Nephron (organoid): ENCODE data around the gene MTM1.
A peak's percentile ranks its signal among the peaks of the same experiment; 100 is the strongest.

Source experiments
- H3K27ac Mint-ChIP-seq, 3 experiments: 2 replicates each; pipeline ENCODE4 v1.8.0; 2020; ENCODE audit warnings: mixed read lengths in 3 of 3, mild to moderate bottlenecking in 2 of 3, moderate library complexity in 1 of 3
- H3K27me3 Mint-ChIP-seq: 2 replicates; pipeline ENCODE4 v1.8.0; 2021; ENCODE audit warnings: low read depth, mild to moderate bottlenecking, moderate library complexity, mixed read lengths
- H3K36me3 Mint-ChIP-seq: 2 replicates; pipeline ENCODE4 v1.8.0; 2020; ENCODE audit warnings: low read depth, mixed read lengths
- H3K4me1 Mint-ChIP-seq: 2 replicates; pipeline ENCODE4 v1.8.0; 2020; ENCODE audit warnings: mixed read lengths
- H3K4me3 Mint-ChIP-seq, 3 experiments: 2 replicates each; pipeline ENCODE4 v1.8.0; 2020; ENCODE audit warnings: mild to moderate bottlenecking in 3 of 3, mixed read lengths in 3 of 3, moderate library complexity in 2 of 3
- H3K9me3 Mint-ChIP-seq: 2 replicates; pipeline ENCODE4 v1.8.0; 2020; ENCODE audit warnings: mixed read lengths
- CTCF ChIP-seq, 3 experiments: fragments of 200-600 bp; sonication (generic); IDR thresholded peaks; one replicate each; pipeline ENCODE4 v1.5.0; 2021; ENCODE audit warnings: antibody characterized with exemption in 3 of 3; ENCODE audit not compliant: unreplicated experiment in 3 of 3

MTM1 gene

GRCh38 chrX:150625875-150626274, 57.5 kb downstream of the MTM1 start:
- no peaks in the 10 kb centered on the region for H3K27me3 Mint-ChIP-seq
- H3K27ac Mint-ChIP-seq, result no peak overlapping the region
- peaks cover 6% of the 10 kb centered on the region for H3K9me3 Mint-ChIP-seq
- H3K4me1 Mint-ChIP-seq, result peaks cover 11% of the 10 kb centered on the region
- TF ChIP-seq CTCF (IDR thresholded peaks at IDR 0.05; ENCODE audit: unreplicated experiment in 3 of 3), result no peak
- H3K36me3 Mint-ChIP-seq, result peaks cover 31% of the 10 kb centered on the region
- no peak overlapping the region for H3K4me3 Mint-ChIP-seq

GRCh38 chrX:150627957-150628356, 59.5 kb downstream of the MTM1 start:
- H3K36me3 Mint-ChIP-seq, result peaks cover 26% of the 10 kb centered on the region
- TF ChIP-seq CTCF (IDR thresholded peaks at IDR 0.05; ENCODE audit: unreplicated experiment in 3 of 3), result no peak
- peaks cover 6% of the 10 kb centered on the region for H3K9me3 Mint-ChIP-seq
- no peaks in the 10 kb centered on the region for H3K27me3 Mint-ChIP-seq
- H3K27ac Mint-ChIP-seq, result no peak overlapping the region
- no peak overlapping the region for H3K4me3 Mint-ChIP-seq
- peaks cover 8% of the 10 kb centered on the region for H3K4me1 Mint-ChIP-seq

DNA sequence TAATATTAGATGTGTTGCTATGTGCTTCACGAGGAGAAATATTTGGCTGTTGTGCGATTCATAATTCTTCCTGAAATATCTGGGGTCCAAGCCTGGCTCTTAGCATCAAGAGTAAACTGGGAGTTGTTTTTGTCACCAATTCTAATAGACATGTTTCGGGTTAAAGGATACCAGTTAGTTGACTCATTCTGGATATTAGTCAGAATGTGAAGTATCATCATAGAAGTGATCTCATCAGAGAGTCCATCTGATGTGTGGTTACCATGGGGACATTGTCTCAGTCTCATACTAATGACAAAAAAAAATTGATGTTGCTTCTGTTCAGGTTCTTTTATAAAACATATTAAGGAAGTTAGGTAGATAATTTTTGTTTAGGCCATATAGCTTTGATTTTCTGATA, 67.5 kb downstream of the MTM1 start:
- no peaks in the 10 kb centered on the region for H3K9me3 Mint-ChIP-seq
- peaks cover 11% of the 10 kb centered on the region for H3K36me3 Mint-ChIP-seq
- no peak overlapping the region for H3K4me3 Mint-ChIP-seq
- TF ChIP-seq CTCF (IDR thresholded peaks at IDR 0.05; ENCODE audit: unreplicated experiment in 3 of 3), result no peak
- no peaks in the 10 kb centered on the region for H3K27me3 Mint-ChIP-seq
- no peak overlapping the region for H3K27ac Mint-ChIP-seq
- no peaks in the 10 kb centered on the region for H3K4me1 Mint-ChIP-seq

- no peak overlapping the region for H3K4me3 Mint-ChIP-seq
- no peak for TF ChIP-seq CTCF (IDR thresholded peaks at IDR 0.05; ENCODE audit: unreplicated experiment in 3 of 3)
- H3K4me1 Mint-ChIP-seq, result no peaks in the 10 kb centered on the region
- peaks cover 8% of the 10 kb centered on the region for H3K36me3 Mint-ChIP-seq
- no peaks in the 10 kb centered on the region for H3K27me3 Mint-ChIP-seq
- H3K9me3 Mint-ChIP-seq, result no peaks in the 10 kb centered on the region
- no peak overlapping the region for H3K27ac Mint-ChIP-seq
Observed at GRCh38 chrX:150642423-150642822, 74.0 kb downstream of the MTM1 start.

DNA sequence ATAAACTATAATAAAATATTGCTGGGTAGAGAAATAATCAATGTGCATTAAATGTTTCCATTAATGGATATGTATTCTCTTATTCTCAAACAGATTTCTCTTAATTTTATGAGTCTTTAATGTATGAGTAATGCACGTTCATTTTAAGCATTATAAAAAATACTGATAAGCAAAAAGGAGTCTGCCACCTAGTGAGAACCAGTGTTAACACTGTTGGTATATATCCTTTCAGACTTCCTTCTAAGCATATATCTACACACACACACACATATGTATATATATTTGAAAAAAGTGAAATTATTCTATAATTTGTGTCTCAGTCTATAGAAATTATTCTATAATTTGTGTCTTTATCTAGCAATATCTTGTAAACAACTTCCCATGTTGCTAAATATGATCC, 74.8 kb downstream of the MTM1 start:
- Mint-ChIP-seq H3K27me3 (no peaks in the 10 kb centered on the region), H3K36me3 (peaks cover 4% of the 10 kb centered on the region), H3K27ac (no peak overlapping the region), H3K4me1 (no peaks in the 10 kb centered on the region), H3K9me3 (no peaks in the 10 kb centered on the region), H3K4me3 (no peak overlapping the region)
- TF ChIP-seq CTCF (IDR thresholded peaks at IDR 0.05; ENCODE audit: unreplicated experiment in 3 of 3), result peak in 1 of 3 experiments; percentile 21

GRCh38 chrX:150643958-150644357, 75.5 kb downstream of the MTM1 start:
- no peak for TF ChIP-seq CTCF (IDR thresholded peaks at IDR 0.05; ENCODE audit: unreplicated experiment in 3 of 3)
- Mint-ChIP-seq H3K27me3 (no peaks in the 10 kb centered on the region), H3K4me1 (peaks cover under 1% of the 10 kb centered on the region), H3K36me3 (peaks cover 4% of the 10 kb centered on the region), H3K27ac (no peak overlapping the region), H3K9me3 (no peaks in the 10 kb centered on the region), H3K4me3 (no peak overlapping the region)
